Colon (tissue), 2 donors: ENCODE data around the gene HPCA.

Experiments
- FAIRE-seq: peaks from 2 replicates; lab custom pipeline; 2012; peaks lifted over from hg19 to GRCh38; lab: Jason Lieb, UNC
- donor health status: control.
- donor health status: control.

The HPCA gene

DNA sequence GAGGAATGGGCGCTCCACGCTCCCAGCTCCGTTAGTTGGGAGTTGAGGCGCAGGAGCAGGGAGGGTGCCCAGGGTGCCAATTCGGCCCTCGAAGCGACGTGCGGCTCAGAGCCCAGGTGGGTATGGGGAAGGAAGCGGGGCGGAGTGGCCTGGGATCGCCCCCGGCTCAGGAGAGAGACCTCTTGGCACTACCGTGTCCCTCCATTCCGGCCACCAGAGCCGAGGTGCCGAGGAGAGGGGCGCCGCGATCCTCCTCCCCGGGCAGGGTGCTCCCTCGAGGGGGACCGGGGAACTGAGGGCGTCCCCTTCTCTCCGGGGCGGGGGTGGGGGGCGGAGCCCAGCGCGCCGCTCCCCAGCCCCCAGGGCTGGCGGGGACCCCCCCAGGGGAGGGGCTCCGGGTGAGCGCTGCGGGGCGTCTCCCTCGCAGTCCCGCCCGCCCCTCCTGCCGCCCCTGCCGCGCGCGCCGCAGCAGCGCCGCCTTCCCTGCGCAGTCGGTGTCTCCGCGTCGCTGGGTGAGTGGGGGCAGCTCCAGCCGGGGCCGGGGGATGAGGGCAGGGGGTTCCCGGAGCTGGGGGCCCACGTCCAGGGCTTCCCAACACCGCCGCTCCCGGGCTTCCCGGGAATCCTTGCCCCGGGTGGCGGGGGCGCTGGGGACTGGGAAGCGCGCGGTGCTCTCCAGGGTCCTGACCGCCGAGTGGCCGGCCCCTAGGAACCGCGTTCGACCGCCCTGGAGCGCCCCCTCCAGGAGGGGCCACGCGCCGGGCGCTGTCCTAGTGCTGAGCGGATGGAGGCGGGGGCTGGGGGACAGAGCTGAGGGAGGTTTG lies at the start of gene HPCA:
Gene HPCA (plus strand): TSS at position 488 of the 824 bp plus-strand sequence. CDS start 2,408 bp downstream, outside the sequence.
- FAIRE-seq, result no peak

DNA sequence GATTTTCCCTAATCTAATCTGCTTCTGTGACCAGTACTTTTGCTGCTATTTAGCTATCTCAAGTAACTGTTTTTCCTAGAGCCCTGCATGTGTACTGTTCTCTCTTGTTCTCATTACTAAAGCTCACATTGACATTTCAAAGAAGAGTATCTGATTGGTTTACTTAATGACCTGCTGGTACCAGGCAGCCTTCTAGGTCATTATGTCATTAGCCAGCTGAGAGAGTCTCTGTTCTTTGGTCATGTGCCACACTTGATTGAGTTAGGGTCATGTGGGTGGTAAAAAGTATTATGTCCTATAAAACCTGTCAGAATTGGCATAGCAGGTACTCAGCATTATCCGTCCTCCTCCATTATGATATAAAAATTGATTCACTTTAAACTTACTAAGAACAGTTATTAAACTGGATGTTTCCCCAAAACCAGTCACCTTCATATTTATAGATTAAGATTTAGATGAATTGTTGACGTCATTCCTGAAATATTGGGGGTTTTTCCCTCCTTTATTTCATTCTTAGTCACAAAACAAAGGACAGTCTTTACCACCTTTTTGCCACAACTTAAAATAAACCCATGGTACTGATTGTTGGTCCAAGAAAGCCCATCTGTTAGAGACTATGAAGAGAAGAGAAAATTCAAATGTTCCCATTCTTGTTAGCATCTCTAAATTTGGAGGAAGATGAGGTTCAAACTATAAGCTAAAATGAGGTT lies 37.8 kb upstream of the HPCA start:
- no peak for FAIRE-seq

DNA sequence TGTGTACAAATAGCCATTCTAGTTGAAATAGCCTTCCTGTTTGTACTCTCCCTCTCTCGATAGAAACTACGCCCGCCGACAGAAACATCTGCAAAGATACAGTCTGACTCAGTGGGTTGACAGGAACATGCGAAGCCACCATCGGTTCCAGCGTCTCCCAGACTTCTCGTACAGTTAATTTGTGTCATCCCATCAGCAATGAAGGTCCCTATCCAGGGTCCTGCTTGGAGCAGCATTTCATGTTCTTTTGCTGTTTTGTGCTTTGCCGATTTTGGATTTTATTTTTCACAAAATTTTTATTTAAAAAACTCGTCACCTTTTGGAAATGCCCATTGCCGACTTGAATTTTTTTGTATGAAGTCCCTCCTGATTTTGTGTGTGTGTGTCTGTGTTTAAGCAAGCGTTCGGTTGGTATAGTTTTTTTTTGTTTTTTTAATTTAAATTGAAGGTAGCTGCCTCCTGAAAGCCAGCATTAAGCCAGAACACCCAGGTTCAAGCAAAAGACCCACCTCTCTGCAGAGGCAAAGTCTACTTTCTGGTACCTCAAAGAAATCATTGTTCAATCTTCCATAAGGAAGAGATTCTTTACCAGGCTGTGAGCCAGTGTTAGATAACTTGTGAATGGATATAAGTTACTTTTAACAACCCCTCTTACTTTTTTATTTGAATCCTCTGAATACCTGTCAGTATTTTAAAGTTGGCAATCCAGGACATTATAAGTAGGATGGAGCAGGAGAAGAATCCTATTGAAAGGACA lies 30.3 kb upstream of the HPCA start:
- FAIRE-seq, result no peak

DNA sequence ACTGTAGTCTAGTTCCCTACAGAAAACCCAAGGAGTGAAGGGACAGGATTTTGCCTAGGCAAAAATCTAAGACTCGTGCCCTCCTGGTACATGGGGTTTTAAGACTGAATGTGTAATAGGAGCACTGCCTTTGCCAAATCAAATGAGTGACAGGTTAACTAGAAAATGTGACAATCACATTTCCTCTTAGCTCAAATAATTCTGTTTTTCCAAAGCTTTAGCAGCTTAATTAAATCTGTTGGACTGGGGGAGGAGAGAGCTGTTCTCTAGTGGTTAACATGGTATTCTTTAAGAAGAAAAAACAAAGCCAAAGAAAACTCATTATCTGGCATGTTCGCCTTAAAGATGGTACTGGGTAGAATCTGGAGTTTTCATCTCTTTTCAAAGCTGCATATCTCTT lies 28.2 kb upstream of the HPCA start:
- FAIRE-seq, result no peak

DNA sequence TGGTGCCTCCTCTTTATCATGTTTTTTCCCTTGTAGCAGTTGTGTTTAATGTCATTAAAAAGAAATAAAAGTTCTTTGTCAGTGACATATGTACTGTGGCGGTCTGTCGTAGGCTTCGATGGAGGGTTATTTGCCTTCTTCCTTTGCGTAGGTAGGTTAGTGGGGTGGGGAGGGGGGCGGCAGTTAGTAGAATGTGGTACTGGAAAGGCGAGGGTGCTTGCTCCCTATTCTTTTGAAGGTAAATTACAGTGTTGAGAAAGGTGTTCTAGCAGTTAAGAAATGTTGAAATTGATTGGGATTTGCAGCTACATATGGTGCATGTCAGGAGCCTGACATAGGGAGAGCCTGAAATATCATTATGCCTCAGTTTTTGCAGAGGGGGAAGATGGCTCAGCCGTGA lies 27.5 kb upstream of the HPCA start:
- no peak for FAIRE-seq

DNA sequence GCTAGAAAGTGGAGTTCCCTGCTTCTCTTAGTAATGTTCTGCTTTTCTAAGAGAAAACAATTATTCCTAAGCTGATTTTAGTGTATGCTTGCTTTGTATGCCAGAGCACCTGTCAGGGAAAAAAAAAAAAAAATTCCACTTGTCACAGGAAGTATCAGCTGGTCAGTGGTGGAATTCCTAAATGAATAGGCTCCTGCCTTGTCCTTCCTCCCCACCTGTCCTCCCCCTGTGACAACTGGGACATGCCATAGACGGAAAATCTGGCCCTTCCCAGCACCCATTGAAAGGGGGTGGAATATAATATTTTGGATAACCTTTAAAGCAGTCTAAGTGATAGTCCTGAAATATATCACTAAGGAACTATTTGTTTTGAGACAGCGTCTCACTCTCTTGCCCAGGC lies 26.4 kb upstream of the HPCA start:
- FAIRE-seq, result no peak

DNA sequence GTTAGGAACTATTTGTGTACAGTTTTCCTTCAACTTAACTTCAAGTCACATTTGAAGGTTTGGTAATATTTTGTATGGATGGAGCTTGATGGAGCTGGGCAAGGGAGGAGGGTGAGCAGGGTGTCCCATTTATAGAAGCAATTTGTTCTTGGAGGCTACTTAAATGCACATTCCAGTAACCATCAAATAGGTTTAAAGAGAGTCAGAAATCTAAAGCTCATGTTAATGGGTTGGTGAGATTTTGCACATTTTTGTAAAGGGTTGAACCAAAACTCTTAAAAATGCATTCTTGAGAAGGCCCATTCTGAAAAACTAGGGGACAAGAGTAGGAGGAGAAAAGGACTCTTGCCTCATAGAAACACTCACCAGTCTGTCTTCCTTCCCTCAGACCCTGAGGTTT lies 25.7 kb upstream of the HPCA start:
- no peak for FAIRE-seq

DNA sequence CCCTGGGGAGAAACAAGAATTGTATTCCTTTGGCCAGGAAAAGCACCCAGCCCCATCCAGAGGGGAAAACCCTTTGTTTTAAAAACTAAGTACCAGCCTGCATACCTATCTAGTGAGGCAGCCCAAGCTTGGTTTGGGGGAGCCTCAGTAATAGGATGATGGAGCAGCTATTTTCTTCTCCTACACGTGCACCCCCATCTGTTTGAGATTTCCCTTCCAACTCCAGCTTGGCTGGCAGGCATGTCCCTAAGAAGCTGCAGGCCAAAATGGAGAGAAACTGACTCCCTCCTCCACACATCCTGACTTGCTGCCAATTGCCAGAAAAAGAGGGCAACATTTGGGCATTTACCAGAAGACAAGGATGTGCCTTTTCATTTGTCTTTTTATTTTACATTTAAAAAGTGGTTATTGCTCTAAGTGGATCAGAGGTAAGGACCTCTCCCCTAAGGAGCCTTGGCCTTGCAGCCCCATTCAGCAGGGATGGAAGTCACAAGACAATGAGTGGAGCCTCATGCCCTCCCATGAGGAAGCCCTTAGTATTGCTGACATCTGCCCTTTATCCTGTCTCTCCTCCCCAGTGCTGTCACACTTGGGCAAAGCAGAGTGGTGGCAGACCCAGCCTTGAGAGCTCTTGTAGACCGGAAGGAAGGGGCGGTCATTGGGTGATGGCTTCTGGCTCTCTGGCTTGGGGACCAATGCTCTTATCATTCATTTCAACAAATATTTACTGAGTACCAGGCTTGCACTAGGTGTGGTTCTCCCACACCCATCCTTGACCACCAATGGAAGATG lies 24.2 kb upstream of the HPCA start:
- no peak for FAIRE-seq

DNA sequence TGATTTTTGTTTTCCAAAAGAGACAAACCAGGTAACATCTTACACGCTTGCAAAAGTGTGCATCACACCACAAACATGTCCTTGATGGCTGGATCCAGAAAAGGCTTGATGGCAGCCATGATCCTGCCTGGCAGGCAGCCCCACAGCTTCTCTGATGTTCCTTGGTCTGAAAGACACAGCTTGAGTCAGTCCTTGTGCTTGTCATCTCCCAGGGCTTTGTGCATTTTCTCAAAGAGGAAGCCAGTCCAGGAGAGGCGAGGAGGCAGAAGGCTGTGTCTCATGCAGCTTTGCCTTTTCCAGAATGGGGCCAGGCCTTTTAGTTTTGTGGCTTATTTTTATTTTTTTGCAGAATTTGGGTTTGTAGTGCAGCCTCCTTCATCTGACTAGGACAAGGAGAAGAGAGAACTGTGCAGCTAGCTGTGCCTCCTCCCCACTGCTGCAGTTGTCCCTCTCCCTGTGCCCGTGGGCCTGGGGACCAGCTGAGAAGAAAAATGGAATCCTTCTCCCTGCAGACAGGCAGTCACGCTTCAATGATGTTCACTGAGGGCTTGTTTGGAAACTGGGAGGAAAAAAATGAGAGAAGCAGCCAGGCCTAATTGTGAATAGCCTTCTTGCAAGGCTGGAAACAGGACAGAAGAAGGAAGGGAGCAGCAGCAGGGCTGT lies 22.9 kb upstream of the HPCA start:
- no peak for FAIRE-seq

DNA sequence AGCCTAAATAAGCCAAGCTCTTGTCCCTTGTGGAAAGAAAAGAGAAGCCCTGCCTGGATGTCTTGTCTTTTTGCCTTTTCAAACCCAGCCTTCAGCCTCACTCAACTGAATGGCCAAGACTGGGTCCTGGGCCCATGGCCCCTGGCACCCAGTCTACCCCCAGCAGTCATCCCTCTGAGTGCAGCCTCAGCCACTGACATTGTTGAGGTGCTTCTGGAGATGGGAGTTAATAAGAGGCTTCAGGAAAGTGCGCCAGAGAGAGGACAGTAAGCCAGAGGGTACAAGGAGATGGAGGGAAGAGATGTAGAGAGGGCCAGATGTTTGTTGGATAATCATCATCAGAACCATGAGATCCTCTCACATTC lies 22.4 kb upstream of the HPCA start:
- no peak for FAIRE-seq

DNA sequence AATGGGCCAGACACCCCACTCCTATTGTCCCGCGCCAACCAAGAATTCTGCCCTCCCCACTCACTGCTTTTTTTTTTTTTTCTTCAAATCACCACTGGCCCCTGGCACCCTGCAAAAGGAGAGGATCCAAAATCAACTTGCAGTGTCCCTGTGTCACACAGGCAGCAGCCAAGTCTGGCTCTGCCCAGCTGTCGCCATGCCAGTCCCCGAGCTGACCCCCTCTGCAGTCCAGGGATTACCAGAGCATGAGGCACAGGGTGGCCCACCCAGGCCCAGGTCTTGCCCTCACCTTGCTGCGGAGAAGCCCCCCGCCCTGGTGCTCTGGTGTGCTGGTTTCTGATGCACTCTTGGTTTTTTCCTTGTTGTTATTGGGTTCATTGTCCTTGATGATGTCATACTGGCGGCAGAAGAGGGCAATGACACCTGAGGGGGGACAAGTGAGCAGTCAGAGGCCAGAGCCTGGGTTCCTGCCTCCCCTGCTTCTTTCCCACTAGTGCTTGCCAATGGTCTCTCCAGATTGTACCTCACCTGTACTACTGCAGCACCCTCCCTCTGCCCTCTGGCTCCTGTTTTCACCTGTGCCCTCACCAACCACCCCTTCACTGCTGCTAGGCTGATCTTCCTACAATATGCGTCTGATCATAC lies 21.8 kb upstream of the HPCA start:
- FAIRE-seq, result no peak

DNA sequence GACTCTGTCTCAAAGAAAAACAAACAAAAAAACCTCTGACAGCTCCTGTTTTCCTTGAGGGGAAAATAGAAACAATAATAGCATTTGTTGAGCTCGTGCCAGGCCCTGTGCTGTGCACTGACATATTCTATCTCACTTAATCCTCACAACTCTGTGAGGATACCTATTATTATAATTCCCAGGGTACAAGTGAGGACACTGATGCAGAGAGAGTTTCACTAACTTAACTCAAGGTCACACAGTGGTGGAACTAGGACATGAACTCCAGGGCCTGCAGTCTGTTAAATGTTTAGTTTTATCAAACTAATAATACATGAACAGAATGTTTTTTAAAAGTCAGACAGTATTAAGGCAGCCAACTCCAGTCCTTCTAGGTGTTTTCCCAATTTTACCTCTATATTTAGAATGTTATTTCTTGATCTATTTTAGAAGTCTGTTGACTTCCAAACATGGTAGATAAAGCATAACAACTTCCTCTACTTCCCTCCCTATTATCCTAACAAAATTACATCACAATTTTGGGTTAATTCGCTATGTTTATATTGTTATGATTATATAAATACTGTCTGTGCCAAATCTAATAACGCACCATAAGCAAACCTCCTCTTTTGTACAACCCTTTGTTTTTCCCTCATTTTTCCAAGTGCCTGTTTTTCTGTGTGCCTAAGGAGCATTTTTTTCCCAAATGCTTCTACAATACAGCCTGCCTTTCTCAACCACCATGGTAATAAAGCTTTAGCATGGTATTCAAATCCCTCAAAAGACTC lies 20.5 kb upstream of the HPCA start:
- FAIRE-seq, result no peak

DNA sequence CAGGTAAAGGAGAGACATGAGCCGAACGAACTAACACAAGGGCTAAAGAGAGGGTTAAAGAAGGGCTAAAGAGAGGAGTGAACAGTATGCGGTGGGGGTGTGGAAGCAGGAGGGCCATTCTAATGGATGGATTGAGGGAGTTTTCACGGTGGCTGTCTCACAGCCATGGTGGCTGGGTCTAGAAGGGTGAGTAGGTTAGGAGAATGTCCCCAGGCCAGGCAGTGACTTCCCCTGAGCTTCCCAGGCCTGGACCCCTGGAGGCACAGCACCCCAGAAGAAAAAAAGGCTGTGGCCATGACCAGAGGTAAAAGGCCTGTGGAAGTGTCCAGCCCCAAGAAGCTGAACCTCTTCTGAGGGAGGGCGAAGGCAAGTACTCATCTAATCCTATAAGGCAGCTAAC lies 19.1 kb upstream of the HPCA start:
- FAIRE-seq, result no peak

DNA sequence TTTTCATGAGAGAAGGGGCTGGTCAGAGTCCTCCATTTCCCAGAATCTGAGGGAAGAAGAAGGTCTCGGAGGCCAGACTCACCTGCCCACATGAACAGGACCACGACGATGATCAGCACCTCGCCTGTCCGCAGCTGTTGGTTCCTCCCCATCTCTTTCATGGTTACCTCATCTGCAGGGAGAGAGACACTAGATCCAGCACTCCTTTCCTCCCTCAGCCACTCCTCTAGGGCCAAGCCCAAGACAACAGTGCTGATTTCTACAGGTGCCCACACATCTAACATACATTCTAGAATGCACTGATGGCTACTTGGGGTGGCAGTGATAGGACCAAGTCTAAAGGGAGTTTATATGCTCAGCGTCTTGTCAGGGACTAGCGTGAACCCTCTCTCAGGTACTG lies 18.6 kb upstream of the HPCA start:
- no peak for FAIRE-seq

DNA sequence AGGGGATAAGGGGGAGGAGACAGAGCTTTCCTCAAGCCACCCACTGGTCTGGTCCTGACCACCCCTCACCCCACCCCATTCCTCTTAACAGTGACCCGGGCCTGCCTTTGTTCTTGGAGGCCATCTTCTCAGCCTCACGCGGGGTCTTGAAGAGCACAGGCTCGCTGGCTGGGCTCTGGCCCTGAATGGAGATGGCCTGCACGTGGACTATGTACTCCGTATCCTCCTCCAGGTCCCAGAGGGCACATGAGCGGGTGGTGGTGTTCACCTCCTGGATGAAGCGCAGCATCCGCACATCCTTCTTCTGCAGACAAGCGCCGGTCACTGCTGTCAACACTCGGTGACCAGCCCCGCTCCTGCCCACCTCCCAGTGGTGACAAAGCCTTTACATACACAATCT lies 18.2 kb upstream of the HPCA start:
- no peak for FAIRE-seq

DNA sequence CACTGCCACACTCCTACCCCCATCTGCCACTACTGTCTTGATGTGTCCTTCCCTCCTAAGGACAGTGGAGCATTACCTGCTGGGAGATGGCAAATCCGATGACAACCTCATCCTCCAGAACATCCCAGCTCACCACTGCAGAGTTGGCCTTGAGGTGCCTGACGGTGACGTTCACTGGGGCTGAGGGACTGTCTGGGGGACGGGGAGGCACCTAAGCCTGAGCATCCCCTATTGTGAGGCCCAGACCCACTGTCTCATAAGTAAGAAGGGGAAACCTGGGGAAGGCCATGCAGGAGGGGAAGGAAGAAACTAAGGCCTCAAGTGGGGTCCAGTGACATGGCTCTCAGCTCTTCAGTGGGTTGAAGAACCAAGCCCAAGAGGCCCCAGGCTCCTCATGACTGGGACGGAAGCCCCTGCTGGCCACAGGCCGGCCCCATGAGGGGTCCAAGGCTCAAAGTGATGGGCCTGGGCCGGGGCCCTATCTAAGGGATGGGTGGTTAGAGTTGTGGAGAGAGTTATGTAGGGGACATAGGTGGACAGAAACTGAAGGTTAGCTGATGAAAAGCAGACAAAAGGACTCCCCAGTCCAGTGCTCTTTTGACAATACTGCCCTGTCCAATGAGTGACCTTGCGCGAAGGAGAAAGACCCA lies 17.4 kb upstream of the HPCA start:
- FAIRE-seq, result no peak

DNA sequence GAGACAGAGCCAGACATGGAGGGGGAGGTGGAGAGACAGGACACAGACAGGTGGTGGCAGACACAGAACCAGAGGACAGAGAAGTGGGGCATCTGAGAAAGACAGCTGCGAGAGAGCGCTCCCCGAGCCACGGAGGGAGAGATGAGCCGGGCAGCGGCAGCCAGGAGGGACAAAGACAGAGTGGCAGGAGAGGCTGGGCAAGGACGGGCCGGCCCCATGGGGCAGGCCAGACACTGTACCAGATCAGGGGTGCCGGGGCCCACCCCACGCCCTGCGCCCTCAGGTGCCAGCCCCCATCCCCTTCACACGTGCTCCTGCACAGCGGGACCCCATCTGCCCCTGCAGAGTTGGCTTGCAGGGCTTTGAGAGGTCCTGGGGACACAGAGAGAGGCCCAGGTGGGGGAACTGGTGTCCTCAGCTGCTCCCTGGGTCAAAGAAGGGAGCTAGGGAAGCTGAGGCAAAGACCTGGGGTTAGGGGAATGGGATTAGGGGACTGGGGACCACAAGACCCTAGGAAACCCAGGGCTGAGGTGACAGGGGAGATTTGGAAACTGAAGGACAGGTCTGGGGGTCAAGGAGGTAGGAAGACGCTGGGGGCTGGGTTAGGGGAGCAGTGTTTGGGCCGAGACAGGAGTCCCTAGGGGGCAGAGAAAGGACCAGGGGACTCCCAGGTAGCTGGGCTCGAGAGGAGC lies 16.2 kb upstream of the HPCA start:
- FAIRE-seq, result no peak

DNA sequence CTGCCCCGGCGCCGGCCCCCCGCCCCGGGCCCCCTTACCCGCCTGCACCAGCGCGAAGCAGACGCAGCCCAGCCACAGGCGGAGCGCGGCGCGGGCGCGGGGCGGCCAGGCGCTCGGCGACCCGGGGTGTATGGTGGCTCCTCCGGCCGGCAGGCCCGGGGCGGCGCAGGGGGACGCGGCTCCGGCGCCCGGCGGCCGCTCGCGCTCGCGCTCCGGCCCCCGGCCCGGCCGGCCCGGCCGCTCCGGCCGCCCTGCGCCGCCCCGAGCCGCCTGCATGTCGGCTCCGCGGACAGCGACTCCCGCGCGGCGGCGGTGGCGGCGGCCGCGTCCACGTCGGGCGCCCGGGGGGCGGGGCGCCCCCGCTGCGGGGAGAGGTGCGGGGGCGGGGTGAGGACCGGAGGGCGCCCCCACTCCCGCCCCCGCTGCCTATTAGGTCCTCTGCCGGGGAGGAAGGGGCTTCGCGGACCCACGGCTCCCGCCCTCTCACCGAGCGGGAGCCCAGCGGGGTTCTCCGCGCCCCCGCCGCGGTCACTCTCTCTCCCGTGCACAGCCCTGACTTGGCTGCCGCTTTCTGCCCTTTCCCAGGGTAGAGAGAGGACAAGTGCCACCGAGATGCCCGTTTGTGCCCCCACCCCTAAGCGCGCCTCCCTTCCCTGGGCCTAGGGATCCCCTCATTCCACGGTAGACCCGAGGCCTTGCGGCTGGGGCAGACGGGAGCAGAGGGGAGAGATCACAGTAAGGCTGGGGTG lies 15.5 kb upstream of the HPCA start, which contains the start of gene FNDC5:
Gene FNDC5 (minus strand): TSS at position 298 of the 749 bp plus-strand sequence.
- FAIRE-seq, result no peak
